NT2/D1 (cell line): Measurements from ENCODE around the gene MPC1.
A peak's percentile ranks its signal among the peaks of the same experiment; 100 is the strongest.

Experiments used
- DNase-seq: peaks from one replicate; pipeline ENCODE4 v3.0.0-alpha.2; 2011; ENCODE audit warnings: low read depth, low spot score
- H3K27me3 ChIP-seq: 2 replicates; pipeline ENCODE4 v1.6.0; 2011; ENCODE audit warnings: mild to moderate bottlenecking; ENCODE audit not compliant: insufficient read length, insufficient read depth
- H3K36me3 ChIP-seq: 2 replicates; pipeline ENCODE4 v1.6.1; 2011; ENCODE audit warnings: mild to moderate bottlenecking, low read length, mixed read lengths; ENCODE audit not compliant: insufficient read depth, insufficient read length
- H3K4me1 ChIP-seq: 2 replicates; pipeline ENCODE4 v1.5.1; 2011; ENCODE audit not compliant: insufficient read depth, insufficient read length
- H3K4me3 ChIP-seq: 2 replicates; pipeline ENCODE4 v1.5.1; 2011; ENCODE audit warnings: low read depth; ENCODE audit not compliant: insufficient read length
- H3K9ac ChIP-seq: 2 replicates; pipeline ENCODE4 v1.6.0; 2011; ENCODE audit warnings: low read depth; ENCODE audit not compliant: insufficient read length
- H3K9me3 ChIP-seq: 2 replicates; pipeline ENCODE4 v1.5.1; 2011; ENCODE audit warnings: mild to moderate bottlenecking, low read length; ENCODE audit not compliant: insufficient read depth
- SUZ12 ChIP-seq: IDR thresholded peaks from 2 replicates; pipeline ENCODE4 v1.6.1; 2011; ENCODE audit not compliant: insufficient read length, insufficient read depth; ENCODE audit errors: extremely low read depth
- YY1 ChIP-seq: IDR thresholded peaks from 2 replicates; pipeline ENCODE4 v1.6.1; 2011; ENCODE audit not compliant: insufficient read length, insufficient read depth
- ZNF274 ChIP-seq: IDR thresholded peaks from 2 replicates; pipeline ENCODE4 v1.6.1; 2011; ENCODE audit warnings: mild to moderate bottlenecking, low read depth, low read length

MPC1 gene

GRCh38 chr6:166318649-166319600, 63.8 kb downstream of the MPC1 start:
- Histone ChIP-seq H3K4me1 (no peaks in the 10 kb centered on the region), H3K9ac (peak overlapping the region; percentile 21), H3K27me3 (no peaks in the 10 kb centered on the region), H3K4me3 (no peak overlapping the region), H3K36me3 (peaks cover 29% of the 10 kb centered on the region), H3K9me3 (no peaks in the 10 kb centered on the region)
- TF ChIP-seq ZNF274 (no peak), SUZ12 (no peak), YY1 (no peak)
- no peak for DNase-seq

GRCh38 chr6:166318227-166318626, 64.5 kb downstream of the MPC1 start:
- no peak overlapping the region for H3K9ac ChIP-seq
- no peak for TF ChIP-seq ZNF274
- H3K9me3 ChIP-seq = no peaks in the 10 kb centered on the region
- no peak overlapping the region for H3K4me3 ChIP-seq
- DNase-seq = no peak
- H3K4me1 ChIP-seq = no peaks in the 10 kb centered on the region
- H3K27me3 ChIP-seq = no peaks in the 10 kb centered on the region
- peaks cover 22% of the 10 kb centered on the region for H3K36me3 ChIP-seq

GRCh38 chr6:166317261-166318212, 65.2 kb downstream of the MPC1 start:
- Histone ChIP-seq H3K36me3 (peaks cover 16% of the 10 kb centered on the region), H3K4me1 (no peaks in the 10 kb centered on the region), H3K4me3 (no peak overlapping the region), H3K27me3 (no peaks in the 10 kb centered on the region), H3K9me3 (no peaks in the 10 kb centered on the region), H3K9ac (no peak overlapping the region)
- no peak for TF ChIP-seq SUZ12
- no peak for TF ChIP-seq YY1
- no peak for TF ChIP-seq ZNF274
- no peak for DNase-seq

- H3K27me3 ChIP-seq = no peaks in the 10 kb centered on the region
- H3K4me1 ChIP-seq = no peaks in the 10 kb centered on the region
- H3K9ac ChIP-seq = no peak overlapping the region
- no peak for DNase-seq
- H3K36me3 ChIP-seq = peaks cover 4% of the 10 kb centered on the region
- no peak for TF ChIP-seq YY1
- TF ChIP-seq ZNF274 = no peak
- TF ChIP-seq SUZ12 = no peak
- H3K4me3 ChIP-seq = no peak overlapping the region
- H3K9me3 ChIP-seq = no peaks in the 10 kb centered on the region
Measured at GRCh38 chr6:166315436-166315835, 67.3 kb downstream of the MPC1 start.
